K562 (cell line): ENCODE results near the gene CISD3. TPM values are rescaled to one million over a fixed set of nuclear protein-coding genes. Genes with fewer than 3 reads are reported as not detected.
A peak's percentile ranks its signal among the peaks of the same experiment; 100 is the strongest.

Source experiments
- ARNT ChIP-seq, 2 experiments: fragments of 450-650 bp; IDR thresholded peaks; 2 replicates each; pipeline ENCODE4 v1.6.1; 2016; ENCODE audit warnings: mild to moderate bottlenecking in 1 of 2
- BRF2 ChIP-seq: IDR thresholded peaks from 3 replicates; pipeline ENCODE4 v1.6.1; 2011; ENCODE audit warnings: borderline replicate concordance, mild to moderate bottlenecking; ENCODE audit not compliant: insufficient read length, insufficient read depth
- CHD4 ChIP-seq: fragments of 200-600 bp; sonication (generic); IDR thresholded peaks from 3 replicates; pipeline ENCODE4 v1.6.1; 2012; ENCODE audit warnings: low read depth, mild to moderate bottlenecking, mixed read lengths, low read length, inconsistent platforms; ENCODE audit not compliant: insufficient read depth, insufficient replicate concordance, poor library complexity, severe bottlenecking
- HEY1 ChIP-seq: fragments of 250-450 bp; sonication (Bioruptor Pico); IDR thresholded peaks from 2 replicates; pipeline ENCODE4 v1.5.0; 2020; ENCODE audit warnings: mild to moderate bottlenecking, moderate library complexity, borderline replicate concordance
- SREBF2 ChIP-seq: sonication (generic); formaldehyde crosslinking; IDR thresholded peaks from 2 replicates; pipeline ENCODE4 v1.4.0; 2020; ENCODE audit warnings: mild to moderate bottlenecking, missing genetic modification reagents
- ZNF232 ChIP-seq: sonication (generic); formaldehyde crosslinking; IDR thresholded peaks from 2 replicates; pipeline ENCODE4 v1.8.0; 2022; ENCODE audit warnings: mild to moderate bottlenecking, missing genetic modification reagents
- ZNF398 ChIP-seq: fragments of 250-450 bp; sonication (Bioruptor Pico); IDR thresholded peaks from 2 replicates; pipeline ENCODE4 v1.8.0; 2021; ENCODE audit warnings: moderate library complexity, mild to moderate bottlenecking, inconsistent platforms
- ZNF79 ChIP-seq: fragments of 250-450 bp; sonication (Bioruptor Pico); IDR thresholded peaks from 2 replicates; pipeline ENCODE4 v1.4.0; 2020; ENCODE audit warnings: low read depth, mild to moderate bottlenecking, moderate library complexity
- polyA plus RNA-seq, 8 experiments: library from polyadenylated mRNA; depleted of rRNA in 4 of 8; stranded (reverse) in 5 of 8; unstranded in 3 of 8; fragments of >200 nt; fragmentation: Nextera tagmentation in 2 of 8; fragmentation: Illumina TruSeq in 1 of 8; extraction: Ambion mirVana in 2 of 8; extraction: Trizol in 1 of 8; gene quantifications; 2 replicates each; pipeline versions ENCODE4 v1.2.1 to v1.2.3, GENCODE V29; 2011 to 2014; ENCODE audit warnings: inconsistent platforms in 1 of 8, missing spikeins in 1 of 8
- total RNA-seq, 7 experiments: library from RNA; depleted of rRNA in 6 of 7; stranded (reverse); fragments of >200 nt in 6 of 7; fragmentation: Illumina TruSeq in 2 of 7; extraction: Trizol in 2 of 7; gene quantifications; 2 replicates each; pipeline versions ENCODE4 v1.2.1 to v1.2.3, GENCODE V29; 2011 to 2021; ENCODE audit warnings: low replicate concordance in 1 of 7
- TF ChIP-seq, protein P1 (sequence below), 2 experiments: fragments of 450-650 bp in 1 of 2; sonication (generic) in 1 of 2; formaldehyde crosslinking in 1 of 2; IDR thresholded peaks; 2 replicates each; pipeline versions ENCODE4 v1.7.1 to v1.9.0; 2016 to 2022; ENCODE audit warnings: inconsistent platforms in 1 of 2, mild to moderate bottlenecking in 1 of 2, missing genetic modification reagents in 1 of 2

Gene CISD3
- total and polyA plus RNA-seq, 9 of the 15 experiments (the other 6 are each of a cell fraction or from before 2014, with no cell fraction given) = 5.0 to 60.7 (median 15.7) TPM

- TF ChIP-seq ZNF79 (CRISPR knock-in tag) (no peak), ZNF232 (CRISPR knock-in tag) (no peak), ARNT (IDR thresholded peaks at IDR 0.05) (no peak), BRF2 (no peak), ZNF398 (CRISPR knock-in tag) (no peak), SREBF2 (CRISPR knock-in tag) (no peak), CHD4 (peak; percentile 45), HEY1 (no peak)
- TF ChIP-seq, protein P1, sequence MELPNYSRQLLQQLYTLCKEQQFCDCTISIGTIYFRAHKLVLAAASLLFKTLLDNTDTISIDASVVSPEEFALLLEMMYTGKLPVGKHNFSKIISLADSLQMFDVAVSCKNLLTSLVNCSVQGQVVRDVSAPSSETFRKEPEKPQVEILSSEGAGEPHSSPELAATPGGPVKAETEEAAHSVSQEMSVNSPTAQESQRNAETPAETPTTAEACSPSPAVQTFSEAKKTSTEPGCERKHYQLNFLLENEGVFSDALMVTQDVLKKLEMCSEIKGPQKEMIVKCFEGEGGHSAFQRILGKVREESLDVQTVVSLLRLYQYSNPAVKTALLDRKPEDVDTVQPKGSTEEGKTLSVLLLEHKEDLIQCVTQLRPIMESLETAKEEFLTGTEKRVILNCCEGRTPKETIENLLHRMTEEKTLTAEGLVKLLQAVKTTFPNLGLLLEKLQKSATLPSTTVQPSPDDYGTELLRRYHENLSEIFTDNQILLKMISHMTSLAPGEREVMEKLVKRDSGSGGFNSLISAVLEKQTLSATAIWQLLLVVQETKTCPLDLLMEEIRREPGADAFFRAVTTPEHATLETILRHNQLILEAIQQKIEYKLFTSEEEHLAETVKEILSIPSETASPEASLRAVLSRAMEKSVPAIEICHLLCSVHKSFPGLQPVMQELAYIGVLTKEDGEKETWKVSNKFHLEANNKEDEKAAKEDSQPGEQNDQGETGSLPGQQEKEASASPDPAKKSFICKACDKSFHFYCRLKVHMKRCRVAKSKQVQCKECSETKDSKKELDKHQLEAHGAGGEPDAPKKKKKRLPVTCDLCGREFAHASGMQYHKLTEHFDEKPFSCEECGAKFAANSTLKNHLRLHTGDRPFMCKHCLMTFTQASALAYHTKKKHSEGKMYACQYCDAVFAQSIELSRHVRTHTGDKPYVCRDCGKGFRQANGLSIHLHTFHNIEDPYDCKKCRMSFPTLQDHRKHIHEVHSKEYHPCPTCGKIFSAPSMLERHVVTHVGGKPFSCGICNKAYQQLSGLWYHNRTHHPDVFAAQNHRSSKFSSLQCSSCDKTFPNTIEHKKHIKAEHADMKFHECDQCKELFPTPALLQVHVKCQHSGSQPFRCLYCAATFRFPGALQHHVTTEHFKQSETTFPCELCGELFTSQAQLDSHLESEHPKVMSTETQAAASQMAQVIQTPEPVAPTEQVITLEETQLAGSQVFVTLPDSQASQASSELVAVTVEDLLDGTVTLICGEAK (IDR thresholded peaks at IDR 0.05) = peak; percentile 31; the same call in 1 of the 2 replicates
- TF ChIP-seq, protein P1 (CRISPR knock-in tag; IDR thresholded peaks at IDR 0.05) = no peak
Measured at GRCh38 chr17:38704606-38705522, 25.3 kb upstream of the CISD3 start, which contains the start of gene MLLT6 (continued).
